ENCODE measurements around the gene MAP3K4. TPM values are rescaled to one million over a fixed set of nuclear protein-coding genes. Genes with fewer than 3 reads are reported as not detected.

MAP3K4 gene
- polyA plus RNA-seq, 3 donors, result 7.4 to 14.1 (median 9.6) TPM

DNA sequence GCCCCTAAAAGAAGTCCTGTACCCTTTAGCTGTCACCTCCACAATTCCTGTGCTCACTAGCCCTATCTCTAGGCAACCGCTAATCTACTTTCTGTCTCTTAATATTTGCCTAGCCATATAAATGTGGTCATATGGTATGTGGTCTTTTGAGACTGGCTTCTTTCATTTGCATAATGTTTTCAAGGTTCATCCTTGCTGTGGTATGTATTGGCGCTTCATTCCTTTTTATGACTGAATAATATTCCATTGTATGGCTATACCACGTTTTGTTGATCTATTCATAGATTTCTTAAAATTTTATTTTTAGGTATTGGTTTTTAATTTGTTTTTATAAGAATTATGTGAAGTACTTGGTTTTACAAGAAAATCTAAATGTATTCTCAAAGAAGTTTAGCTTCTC, 70.0 kb downstream of the MAP3K4 start:
- H3K27ac ChIP-seq (ENCODE audit: low read depth, low read length), result no peak overlapping the region
- WGBS, 3 donors, result 96 to 99% (median 97%) methylated on average over 3 of the region's 3 CpGs

DNA sequence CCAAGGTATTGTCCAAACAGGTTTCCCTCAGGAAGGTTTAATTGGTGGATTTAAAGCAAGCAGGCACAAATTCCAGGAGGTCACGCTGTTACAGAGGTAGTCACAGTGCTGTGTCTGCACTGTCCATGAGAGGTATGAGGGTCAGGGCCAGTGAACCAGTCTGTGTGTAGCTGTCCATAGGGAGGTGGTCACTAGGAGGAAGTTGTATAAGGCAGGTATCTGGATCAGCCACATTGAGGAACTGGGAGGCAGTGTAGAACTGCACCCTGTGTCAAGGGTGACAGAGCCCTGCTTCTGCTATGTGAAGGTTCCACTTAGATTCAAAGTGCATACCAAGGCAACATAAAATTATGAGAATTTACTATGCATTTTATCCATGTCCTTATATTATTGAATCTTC, 73.3 kb downstream of the MAP3K4 start:
- H3K27ac ChIP-seq (ENCODE audit: low read depth, low read length), result no peak overlapping the region
- WGBS, 3 donors, result 96 to 100% (median 97%) methylated on average over 1 of the region's 1 CpG

DNA sequence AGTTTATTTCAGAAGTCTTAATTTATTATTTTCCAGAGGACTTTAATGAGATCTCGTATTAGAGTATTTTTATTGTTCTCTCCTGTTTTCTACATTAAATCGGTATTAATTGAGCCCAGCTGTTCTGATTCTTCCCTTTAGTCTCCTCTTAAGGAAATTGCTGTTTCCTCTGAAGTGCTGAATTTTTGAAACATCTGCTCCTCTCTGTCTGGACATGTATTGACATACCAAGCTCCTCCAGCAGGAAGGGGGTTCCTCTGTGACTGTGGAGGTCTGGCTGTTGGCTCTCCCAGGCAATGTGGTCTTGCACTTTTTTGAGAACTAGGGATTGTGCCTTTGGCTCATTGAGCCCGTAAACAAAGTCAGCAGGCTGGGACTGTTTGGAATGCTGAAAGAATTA, 74.9 kb downstream of the MAP3K4 start:
- 81 to 91% (median 86%) methylated on average over 3 of the region's 3 CpGs for WGBS, 3 donors

DNA sequence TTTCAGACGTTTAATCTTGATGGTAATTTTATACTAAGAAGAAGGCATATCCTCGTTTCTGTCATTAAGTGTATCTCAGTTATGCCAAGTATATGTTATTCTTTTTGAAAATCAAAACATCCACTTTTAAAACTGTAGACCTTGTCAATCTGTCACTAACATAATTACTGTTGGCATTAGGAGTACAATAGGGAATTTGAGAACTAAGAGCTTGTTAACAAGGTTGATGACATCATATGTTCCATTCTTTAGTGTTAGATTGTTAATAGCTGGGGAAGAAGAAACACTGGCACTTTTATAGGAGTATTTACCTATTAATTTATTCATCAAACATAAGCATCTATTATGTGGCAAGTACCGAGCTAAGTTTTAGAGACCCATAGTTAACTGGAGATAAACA, 76.2 kb downstream of the MAP3K4 start:
- H3K27ac ChIP-seq (ENCODE audit: low read depth, low read length), result no peak overlapping the region
- 84 to 90% (median 87%) methylated on average over 3 of the region's 3 CpGs for WGBS, 3 donors

More for the DNA sequence above, 74.9 kb downstream of the MAP3K4 start:
- H3K27ac ChIP-seq (ENCODE audit: low read depth, low read length), result no peak overlapping the region

DNA sequence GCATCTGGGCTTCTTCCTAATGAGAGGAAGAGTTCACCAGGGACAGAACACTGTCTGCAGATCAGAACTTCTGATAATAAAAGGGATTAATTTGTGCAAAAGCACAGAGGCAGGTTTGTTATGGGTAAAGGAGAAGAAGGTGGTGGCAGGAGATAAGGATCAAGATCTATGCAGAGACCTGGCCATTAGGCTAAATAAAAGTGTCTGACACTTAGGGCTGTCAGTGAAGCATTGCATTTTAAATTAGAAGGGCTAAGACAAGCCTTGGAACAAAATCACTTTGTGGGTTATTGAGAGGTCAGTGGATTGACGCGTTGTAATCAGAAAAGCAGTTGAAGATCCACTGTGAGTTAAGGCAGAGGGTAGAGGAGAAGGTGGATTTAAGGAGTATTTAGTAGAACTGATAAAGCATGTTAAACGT, 76.8 kb downstream of the MAP3K4 start:
- H3K27ac ChIP-seq (ENCODE audit: low read depth, low read length), result no peak overlapping the region
- 89 to 93% (median 92%) methylated on average over 3 of the region's 3 CpGs for WGBS, 3 donors

DNA sequence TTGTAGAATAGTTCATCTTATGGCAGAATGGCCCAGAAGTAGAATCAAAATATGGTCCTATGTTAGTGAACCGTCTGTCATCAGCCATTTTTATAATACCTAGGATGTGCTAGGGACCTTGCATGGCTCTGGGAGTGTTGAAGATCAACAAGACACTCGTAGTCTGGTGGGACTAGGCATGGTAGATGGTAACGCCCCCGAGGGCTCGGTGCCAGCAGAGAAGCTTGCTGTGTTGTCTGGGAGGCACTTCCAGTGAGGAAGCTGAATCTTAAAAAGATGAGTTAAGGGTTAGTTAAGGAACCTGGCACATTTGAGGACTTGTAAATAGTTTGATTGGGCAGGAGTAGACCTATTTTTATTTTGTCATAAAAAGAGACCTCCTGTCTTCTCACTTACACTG, 82.4 kb downstream of the MAP3K4 start:
- 65 to 83% (median 72%) methylated on average over 5 of the region's 5 CpGs for WGBS, 3 donors
- H3K27ac ChIP-seq (ENCODE audit: low read depth, low read length), result no peak overlapping the region

DNA sequence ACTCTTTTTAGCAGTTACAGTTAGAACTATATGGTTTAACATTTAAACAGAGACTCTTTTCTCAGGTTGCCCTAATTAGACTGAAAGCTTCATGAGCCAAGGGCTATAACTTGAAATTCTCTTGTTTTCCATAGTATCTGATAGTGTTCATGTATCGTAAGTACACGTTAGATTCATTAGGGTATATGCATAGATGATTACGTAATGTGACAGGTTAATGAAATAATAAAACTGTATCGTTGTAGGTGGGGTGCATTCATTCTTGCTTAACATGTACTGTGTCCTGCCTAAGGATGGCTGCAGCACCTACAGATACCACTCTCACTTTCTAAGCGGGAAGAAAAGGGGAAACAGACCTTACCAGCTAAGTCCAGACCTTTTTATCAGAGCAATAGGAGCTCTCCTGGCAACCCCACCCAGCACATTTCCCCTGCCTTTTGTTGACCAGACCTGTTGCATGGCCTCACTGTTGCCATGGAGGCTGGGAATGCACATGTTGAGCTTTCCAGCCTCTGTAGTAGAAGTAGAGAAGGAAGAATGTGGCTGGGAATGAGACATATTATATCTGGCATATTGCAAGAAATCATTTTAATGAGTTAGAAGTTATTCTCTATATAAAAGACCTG, 83.0 kb downstream of the MAP3K4 start:
- WGBS, 3 donors, result 89 to 94% (median 90%) methylated on average over 5 of the region's 5 CpGs
- no peak overlapping the region for H3K27ac ChIP-seq (ENCODE audit: low read depth, low read length)

DNA sequence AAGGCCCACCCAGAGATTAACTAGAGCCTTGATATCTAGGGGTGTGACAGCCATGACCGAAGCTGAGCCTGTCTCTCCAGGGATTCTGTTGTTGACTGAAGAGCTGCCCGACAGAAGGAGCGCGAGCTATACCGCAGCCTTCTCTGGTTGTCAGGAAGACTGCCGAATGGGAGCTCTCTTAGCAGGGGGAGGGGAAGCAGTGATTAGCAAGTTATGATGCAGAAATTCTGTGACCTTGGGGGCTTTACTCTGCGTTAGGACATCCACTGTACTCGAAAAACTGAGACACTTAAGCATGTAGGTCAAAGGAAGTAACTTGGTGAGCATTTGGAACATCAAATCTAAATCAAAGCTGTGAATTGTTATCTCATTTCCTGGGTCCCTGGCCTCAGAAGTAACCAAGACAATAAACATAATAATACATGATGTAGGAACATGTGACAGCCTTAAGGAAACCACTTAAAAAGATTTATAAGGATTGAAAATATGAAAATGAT, 84.7 kb downstream of the MAP3K4 start:
- 75 to 83% (median 82%) methylated on average over 8 of the region's 8 CpGs for WGBS, 3 donors
- H3K27ac ChIP-seq (ENCODE audit: low read depth, low read length), result no peak overlapping the region

DNA sequence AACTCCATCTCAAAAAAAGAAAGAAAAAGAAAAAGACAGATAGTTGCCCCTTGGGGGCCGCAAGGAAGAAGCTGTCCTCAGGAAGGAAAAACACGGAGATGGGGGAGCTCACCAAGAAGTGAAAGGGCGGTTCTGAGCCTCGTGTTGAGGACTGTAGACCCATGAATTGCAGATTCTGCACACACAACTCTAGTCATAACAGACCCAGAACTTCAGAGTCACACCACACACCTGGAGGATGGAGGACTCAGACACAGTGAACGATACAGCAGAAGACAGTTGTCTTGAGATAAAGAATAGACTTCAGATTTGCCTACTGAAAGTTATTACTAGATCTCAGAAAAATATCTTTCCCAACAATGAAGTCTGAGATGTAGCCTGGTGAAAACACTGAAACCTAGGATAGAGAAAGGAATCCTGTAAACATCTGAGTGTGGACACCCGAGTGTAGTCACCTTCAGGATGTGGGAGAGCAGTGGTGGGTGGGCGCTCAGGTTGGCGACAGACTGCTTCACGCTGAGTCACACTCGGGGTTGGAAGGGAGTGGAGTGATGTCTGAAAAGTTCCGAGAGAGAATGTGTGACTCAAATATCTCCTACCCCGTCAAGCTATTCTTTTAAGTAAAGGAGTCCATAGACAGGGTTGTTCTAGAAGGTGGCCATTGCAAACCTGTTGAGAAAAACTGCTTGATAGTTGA, 88.1 kb downstream of the MAP3K4 start:
- 85 to 93% (median 88%) methylated on average over 12 of the region's 12 CpGs for WGBS, 3 donors
- no peak overlapping the region for H3K27ac ChIP-seq (ENCODE audit: low read depth, low read length)

DNA sequence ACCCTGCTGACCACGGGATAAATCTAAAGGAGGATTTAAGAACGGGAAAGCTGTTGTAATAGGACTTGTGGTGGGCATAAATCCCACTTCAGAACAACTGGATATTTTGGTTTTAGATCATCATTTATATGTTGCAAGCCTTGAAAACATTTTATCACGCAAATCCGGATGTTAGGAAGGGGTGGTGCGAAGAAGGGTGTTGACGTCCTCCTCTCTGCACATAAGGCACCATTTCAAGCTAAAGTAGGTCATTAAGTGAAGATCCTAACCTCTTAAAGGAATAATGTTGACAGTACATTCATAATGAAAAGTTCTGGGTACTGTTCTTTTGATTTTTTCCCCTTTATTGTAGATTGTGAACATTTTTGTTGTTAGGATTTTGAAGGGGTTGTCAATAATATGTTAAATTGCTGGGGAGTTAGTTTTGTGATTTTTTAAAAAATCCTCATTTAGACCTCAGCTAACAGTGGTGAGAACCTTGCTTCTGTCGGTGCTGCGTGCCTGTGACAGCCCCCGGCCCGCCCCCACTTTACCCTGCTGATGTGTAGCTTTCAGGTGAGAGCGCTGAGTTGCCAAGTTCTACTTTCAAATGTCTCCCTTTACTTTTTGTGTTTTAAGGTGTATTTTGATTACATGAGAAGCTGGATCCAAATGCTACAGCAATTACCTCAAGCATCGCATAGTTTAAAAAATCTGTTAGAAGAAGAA, 88.8 kb downstream of the MAP3K4 start:
- no peak overlapping the region for H3K27ac ChIP-seq (ENCODE audit: low read depth, low read length)
- 90 to 93% (median 93%) methylated on average over 12 of the region's 12 CpGs for WGBS, 3 donors

DNA sequence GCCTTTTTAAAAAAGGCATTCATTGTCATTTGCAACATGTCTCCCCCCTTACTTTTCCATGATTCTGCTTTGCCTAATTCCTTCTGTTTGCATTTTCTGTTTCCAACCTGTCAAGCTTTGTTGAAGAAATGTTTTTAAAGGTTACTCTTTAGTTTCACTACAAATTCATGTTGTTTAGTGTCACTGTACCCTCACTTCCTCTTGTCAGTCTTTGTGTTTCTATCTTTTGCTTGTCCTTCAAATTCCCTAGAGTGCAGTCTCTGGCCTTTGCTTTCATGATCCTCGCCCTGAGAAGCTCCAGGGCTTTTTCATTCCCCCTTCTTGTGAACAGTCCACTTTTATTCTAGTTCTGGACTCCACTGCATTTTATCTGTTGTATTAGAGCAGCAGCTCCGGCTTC, 90.6 kb downstream of the MAP3K4 start:
- H3K27ac ChIP-seq (ENCODE audit: low read depth, low read length), result no peak overlapping the region
- WGBS, 3 donors, result 81 to 89% (median 84%) methylated on average over 2 of the region's 2 CpGs

DNA sequence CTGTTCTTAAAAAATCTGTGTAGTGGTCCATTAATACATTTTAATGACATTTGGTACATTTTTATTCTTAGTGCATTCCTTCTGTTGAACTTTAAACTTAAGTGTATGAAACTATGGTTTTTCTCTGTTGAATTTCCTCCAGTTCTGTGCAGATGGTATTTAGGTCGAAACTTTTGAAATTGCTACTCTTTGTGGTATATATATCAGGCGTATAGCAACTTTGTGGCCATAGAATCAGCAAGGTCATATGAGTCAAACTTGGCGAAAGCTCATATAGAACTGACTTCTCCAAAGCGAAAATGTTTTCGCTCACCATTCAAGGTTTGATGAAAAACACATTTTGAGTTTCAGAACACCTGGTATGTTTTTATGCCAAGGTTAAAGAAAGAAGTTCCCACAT, 93.7 kb downstream of the MAP3K4 start:
- 92 to 96% (median 96%) methylated on average over 5 of the region's 5 CpGs for WGBS, 3 donors
- no peak overlapping the region for H3K27ac ChIP-seq (ENCODE audit: low read depth, low read length)

DNA sequence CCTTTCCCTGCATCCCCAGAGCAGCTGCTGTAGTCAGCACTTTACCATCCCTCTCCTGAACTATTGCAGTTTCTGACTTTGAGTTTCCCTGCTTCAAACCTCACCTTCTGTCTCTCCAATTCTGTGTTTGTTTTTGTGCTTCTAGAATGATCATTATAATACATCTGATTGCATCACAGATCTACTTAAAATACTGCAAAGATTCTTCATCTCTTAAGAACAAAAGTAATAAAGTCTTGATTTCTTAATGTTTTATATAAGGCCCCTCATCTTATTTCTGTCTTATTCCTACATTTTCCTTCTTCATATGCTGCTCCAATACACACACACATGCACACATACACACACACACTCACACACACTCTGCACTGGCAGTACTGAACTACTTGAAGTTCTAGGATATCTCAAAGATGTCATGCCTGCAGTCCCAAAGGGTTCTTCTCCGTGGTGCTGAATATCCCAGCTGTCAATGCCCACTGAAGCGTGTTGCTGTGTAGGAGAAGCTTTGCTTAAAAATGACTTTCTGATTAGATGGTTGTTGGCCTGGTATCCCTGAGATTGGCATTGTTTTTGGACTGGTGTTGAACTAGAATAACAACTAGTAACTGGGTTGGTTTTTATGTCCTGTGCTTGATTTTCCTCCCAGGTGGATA, 97.2 kb downstream of the MAP3K4 start:
- H3K27ac ChIP-seq (ENCODE audit: low read depth, low read length), result no peak overlapping the region
- 76 to 87% (median 85%) methylated on average over 2 of the region's 2 CpGs for WGBS, 3 donors

DNA sequence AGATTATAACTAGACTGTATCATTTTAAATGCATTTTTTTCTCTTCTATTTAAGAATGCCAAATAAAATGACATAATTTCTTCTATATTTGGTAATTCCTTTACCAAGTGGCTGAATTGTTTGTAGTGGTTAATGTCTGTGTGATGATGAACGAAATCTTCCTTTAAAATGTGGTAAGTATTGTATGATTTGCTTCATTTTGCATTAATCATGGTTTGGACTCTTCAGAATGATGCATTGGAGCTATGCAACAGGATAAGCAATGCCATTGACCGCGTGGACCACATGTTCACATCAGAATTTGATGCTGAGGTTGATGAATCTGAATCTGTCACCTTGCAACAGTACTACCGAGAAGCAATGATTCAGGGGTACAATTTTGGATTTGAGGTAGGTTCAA, 99.6 kb downstream of the MAP3K4 start:
- H3K27ac ChIP-seq (ENCODE audit: low read depth, low read length), result no peak overlapping the region
- WGBS, 3 donors, result 90 to 92% (median 92%) methylated on average over 4 of the region's 4 CpGs

DNA sequence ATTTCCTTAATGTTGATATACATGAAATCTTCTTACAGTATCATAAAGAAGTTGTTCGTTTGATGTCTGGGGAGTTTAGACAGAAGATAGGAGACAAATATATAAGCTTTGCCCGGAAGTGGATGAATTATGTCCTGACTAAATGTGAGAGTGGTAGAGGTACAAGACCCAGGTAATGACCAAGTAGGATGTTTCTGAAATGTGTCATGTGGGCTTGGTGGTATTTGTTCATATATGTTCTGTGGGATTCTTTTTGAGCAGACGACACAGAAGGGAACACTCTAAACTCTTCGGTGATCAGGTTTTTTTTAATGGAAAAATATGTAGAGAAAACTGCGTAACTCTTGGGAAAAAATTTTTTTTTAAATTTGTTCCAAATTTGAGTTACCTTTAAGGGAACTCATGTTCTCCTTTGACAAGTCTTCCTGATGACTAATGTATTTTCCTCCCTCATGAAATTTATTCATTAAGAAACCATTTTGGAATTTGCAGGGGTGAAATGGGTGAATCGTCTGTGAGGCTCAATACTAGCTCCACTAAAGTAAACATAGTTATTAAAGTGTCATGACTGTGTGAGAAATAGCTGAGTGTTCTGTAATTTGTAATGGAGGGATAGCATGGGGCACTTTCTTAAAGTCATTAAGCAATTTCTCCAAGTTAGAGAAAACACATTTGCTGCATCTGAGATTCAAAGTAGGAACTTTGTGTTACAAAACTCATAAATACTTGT, 100.6 kb downstream of the MAP3K4 start:
- WGBS, 3 donors, result 82 to 88% (median 85%) methylated on average over 6 of the region's 6 CpGs
- no peak overlapping the region for H3K27ac ChIP-seq (ENCODE audit: low read depth, low read length)

DNA sequence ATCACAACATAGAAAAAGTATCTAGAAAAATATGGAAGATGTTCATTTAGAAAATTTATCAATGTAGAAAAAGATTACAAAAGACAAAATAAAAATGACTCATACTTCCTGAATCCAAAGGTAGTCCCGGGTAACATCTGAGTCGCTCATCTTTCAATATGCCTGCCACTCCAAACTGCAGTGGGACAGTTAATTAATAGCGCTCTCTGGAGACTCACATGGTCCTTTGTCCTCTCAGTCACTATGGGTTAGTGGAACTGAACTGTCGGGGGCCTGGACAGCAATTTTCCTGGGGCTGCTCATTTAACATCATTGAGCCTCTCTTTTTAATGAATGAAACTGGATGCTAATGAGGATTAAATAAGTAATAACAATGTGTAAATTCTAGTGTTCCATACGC, 103.4 kb downstream of the MAP3K4 start:
- H3K27ac ChIP-seq (ENCODE audit: low read depth, low read length), result no peak overlapping the region
- WGBS, 3 donors, result 79 to 88% (median 80%) methylated on average over 5 of the region's 5 CpGs

DNA sequence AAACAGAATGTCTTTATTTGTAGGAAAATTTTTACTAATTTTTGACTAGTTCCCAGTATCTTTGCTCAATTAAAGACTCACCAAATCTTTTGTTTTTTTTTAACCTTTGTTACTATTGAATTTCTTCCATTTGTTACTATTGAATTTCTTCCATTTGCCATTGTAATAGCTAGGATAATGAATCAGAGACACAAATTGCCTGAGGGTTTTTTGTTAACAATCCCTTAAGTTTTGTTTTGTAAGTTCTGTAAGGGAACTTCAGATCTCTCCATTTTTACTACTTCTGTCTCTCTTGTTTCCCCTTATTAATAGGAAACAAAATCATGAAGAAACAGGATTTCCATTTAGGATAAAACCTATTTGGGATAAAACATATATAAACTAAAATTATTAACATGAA, 104.3 kb downstream of the MAP3K4 start:
- no peak overlapping the region for H3K27ac ChIP-seq (ENCODE audit: low read depth, low read length)

DNA sequence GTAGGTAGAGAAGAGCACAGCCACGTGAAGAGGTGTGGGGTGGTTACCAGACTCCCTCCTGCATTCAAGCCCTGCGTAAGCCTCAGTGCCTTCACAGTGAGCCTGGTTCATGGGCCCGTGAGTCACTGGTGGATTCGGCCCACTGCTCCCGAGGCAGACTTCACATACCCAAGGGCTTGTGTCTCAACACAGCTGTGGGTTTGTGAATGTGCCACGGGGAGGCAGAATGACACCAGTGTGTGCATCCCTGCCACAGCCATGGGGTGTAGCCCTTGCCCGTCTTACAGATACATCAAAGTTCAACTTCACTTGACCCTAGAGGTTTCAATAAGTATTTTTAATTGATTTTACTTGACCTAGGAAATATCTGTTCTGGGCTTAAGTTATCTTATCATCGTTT, 108.5 kb downstream of the MAP3K4 start:
- WGBS, 3 donors, result 73 to 88% (median 86%) methylated on average over 8 of the region's 8 CpGs
- H3K27ac ChIP-seq (ENCODE audit: low read depth, low read length), result no peak overlapping the region

Data from adipose tissue (tissue), 3 donors.